ENCODE measurements around the gene FGR. TPM values are rescaled to one million over a fixed set of nuclear protein-coding genes. Genes with fewer than 3 reads are reported as not detected.

Gene FGR
- total RNA-seq, 2 experiments from 2014 or later: 0.51 to 0.56 TPM

DNA sequence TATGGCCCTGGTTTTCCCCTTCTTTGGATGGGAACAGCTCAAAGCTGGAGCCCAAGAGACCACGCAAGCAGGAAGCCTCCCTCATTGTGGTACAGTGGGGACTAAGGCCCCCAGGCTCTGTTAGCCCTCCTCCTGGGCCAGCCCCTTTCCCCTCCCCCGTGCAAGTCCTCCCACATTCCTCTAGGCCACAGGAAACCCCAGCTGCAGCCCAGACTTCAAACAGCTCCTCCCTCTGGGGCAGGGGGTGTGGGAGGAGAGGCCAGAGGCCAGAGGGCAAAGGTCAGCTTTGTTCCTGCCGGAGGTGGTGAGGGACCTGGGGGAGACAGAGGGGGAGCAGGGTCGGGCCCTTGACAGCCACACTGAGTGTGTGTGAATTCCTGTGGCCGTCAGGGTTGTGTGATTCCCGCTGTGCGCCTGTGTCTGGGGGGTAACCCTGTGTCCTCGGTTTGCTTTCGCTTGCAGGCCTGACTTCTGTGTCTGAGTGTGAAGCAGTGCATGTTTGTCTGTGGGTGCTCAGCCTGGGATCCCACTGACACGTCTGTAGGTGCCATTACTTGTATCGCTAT lies 27.7 kb downstream of the FGR start:
- Mint-ChIP-seq H3K27me3 (no peaks in the 10 kb centered on the region), H3K9me3 (no peaks in the 10 kb centered on the region), H3K4me1 (ENCODE audit: low read depth) (peaks cover 18% of the 10 kb centered on the region), H3K4me3 (no peak overlapping the region), H3K36me3 (ENCODE audit: low read depth) (no peaks in the 10 kb centered on the region), H3K27ac (no peak overlapping the region)
- ATAC-seq (no peak), DNase-seq (no peak)
- POLR2A ChIA-PET: interaction anchor here (1.0 to 13.7 kb wide), 4 partner anchors 10 to 62 kb away, joined by 3 to 98 read pairs (median 6); no protein-coding TSS in a partner anchor
- TF ChIP-seq, protein P1, sequence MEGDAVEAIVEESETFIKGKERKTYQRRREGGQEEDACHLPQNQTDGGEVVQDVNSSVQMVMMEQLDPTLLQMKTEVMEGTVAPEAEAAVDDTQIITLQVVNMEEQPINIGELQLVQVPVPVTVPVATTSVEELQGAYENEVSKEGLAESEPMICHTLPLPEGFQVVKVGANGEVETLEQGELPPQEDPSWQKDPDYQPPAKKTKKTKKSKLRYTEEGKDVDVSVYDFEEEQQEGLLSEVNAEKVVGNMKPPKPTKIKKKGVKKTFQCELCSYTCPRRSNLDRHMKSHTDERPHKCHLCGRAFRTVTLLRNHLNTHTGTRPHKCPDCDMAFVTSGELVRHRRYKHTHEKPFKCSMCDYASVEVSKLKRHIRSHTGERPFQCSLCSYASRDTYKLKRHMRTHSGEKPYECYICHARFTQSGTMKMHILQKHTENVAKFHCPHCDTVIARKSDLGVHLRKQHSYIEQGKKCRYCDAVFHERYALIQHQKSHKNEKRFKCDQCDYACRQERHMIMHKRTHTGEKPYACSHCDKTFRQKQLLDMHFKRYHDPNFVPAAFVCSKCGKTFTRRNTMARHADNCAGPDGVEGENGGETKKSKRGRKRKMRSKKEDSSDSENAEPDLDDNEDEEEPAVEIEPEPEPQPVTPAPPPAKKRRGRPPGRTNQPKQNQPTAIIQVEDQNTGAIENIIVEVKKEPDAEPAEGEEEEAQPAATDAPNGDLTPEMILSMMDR (IDR thresholded peaks at IDR 0.05): no peak
- CTCF ChIA-PET: interaction anchor here (0.6 to 25.3 kb wide), 45 partner anchors 11 to 313 kb away, joined by 3 to 533 read pairs (median 4); partner anchors contain the start of genes GPR3, IFI6, STX12 and SYTL1
- intact Hi-C loops (cut with micrococcal nuclease): loop anchor here (5.0 to 10.0 kb wide), 3 partner anchors 50 to 215 kb away; partner anchors contain the start of genes FAM76A and GPR3

DNA sequence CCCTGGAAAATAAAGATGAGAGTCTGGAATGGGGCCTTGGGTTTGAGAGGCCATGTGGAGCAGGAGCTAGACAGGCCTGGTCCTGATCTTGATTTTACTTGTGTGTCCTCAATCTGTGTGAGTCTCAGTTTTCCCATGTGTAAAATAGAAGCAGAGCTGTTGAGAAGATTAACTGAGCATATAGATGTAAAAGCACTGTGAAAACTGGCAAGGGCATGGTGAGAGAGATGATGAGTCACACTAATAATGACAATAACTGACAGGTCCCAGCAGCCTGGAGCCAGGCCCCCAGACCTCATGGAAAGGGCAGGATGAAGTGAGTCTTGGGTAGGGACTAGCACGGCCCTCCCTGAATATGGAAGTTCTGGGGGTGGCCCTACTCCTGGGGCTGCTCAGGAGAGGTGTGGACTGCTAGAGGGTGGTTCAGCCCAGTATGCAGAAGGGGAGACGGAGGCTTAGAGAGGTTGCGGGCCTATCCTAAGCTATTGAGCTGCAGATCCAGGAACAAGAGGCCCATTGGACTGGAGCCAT lies 28.2 kb downstream of the FGR start:
- no peaks in the 10 kb centered on the region for H3K27me3 Mint-ChIP-seq
- no peak for DNase-seq
- CTCF ChIA-PET: interaction anchor here (0.6 to 25.3 kb wide), 49 partner anchors 10 to 312 kb away, joined by 3 to 533 read pairs (median 4); partner anchors contain the start of genes CD164L2, GPR3, IFI6 and STX12

GRCh38 chr1:27605796-27606707 lies 28.9 kb downstream of the FGR start:
- H3K4me3 Mint-ChIP-seq: no peak overlapping the region
- ChIA-PET POLR2A (interaction anchor here (0.8 to 13.7 kb wide), 9 partner anchors 12 to 211 kb away, joined by 3 to 98 read pairs (median 3); no protein-coding TSS in a partner anchor), CTCF (interaction anchor here (0.6 to 25.3 kb wide), 53 partner anchors 10 to 312 kb away, joined by 3 to 533 read pairs (median 4); partner anchors contain the start of genes CD164L2, IFI6, STX12 and SYTL1)

More for the DNA sequence above, 28.2 kb downstream of the FGR start:
- H3K9me3 Mint-ChIP-seq: no peaks in the 10 kb centered on the region
- no peaks in the 10 kb centered on the region for H3K36me3 Mint-ChIP-seq (ENCODE audit: low read depth)
- TF ChIP-seq, protein P1 (IDR thresholded peaks at IDR 0.05): peak; percentile 15
- intact Hi-C loops (cut with micrococcal nuclease): loop anchor here (5.0 to 10.0 kb wide), 3 partner anchors 49 to 214 kb away; partner anchors contain the start of genes FAM76A and GPR3
- POLR2A ChIA-PET: interaction anchor here (1.0 to 13.7 kb wide), 4 partner anchors 11 to 81 kb away, joined by 3 to 98 read pairs (median 4); no protein-coding TSS in a partner anchor
- H3K4me1 Mint-ChIP-seq (ENCODE audit: low read depth): peaks cover 20% of the 10 kb centered on the region
- no peak overlapping the region for H3K4me3 Mint-ChIP-seq
- peak overlapping the region; percentile 56 for H3K27ac Mint-ChIP-seq
- ATAC-seq: no peak

DNA sequence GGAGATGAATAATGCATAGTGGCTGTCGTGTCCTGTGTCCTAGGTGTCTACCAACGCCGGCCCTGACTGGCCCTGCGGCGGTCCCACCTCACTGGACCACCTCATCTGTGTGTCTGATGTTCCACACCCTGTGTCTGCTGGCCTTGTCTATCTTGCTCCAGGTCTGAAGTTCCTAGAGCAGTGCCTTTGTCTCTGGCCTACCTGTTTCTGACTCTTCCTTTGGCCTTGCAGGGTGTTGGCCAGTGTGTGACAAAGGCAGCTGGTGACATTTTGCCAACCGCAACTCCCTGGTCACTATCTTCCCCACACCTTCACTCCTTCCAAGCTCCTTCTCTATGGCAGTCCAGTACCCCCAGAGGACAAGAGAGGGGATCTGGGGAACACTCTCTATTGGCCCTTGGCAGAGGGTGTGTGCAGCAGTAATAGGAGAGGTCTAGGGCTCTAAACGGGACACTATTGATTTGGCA lies 29.7 kb downstream of the FGR start:
- Mint-ChIP-seq H3K27me3 (no peaks in the 10 kb centered on the region), H3K4me3 (peak overlapping the region; percentile 93), H3K4me1 (ENCODE audit: low read depth) (peaks cover 28% of the 10 kb centered on the region), H3K36me3 (ENCODE audit: low read depth) (no peaks in the 10 kb centered on the region), H3K27ac (no peak overlapping the region), H3K9me3 (no peaks in the 10 kb centered on the region)
- DNase-seq (no peak), ATAC-seq (no peak)
- ChIA-PET CTCF (interaction anchor here (0.6 to 25.3 kb wide), 20 partner anchors 9 to 308 kb away, joined by 3 to 533 read pairs (median 13); partner anchors contain the start of gene IFI6), POLR2A (interaction anchor here (0.8 to 1.3 kb wide), 6 partner anchors 34 to 210 kb away, joined by 3 to 4 read pairs (median 3); no protein-coding TSS in a partner anchor)
- intact Hi-C loops (cut with micrococcal nuclease): loop anchor here (5.0 to 10.0 kb wide), 3 partner anchors 48 to 213 kb away; partner anchors contain the start of genes FAM76A and GPR3
- TF ChIP-seq, protein P1 (IDR thresholded peaks at IDR 0.05): no peak

More at GRCh38 chr1:27605796-27606707, 28.9 kb downstream of the FGR start:
- ATAC-seq (no peak), DNase-seq (peak; percentile 66)
- intact Hi-C loops (cut with micrococcal nuclease): loop anchor here (5.0 to 10.0 kb wide), 3 partner anchors 49 to 214 kb away; partner anchors contain the start of genes FAM76A and GPR3
- Mint-ChIP-seq H3K36me3 (ENCODE audit: low read depth) (no peaks in the 10 kb centered on the region), H3K9me3 (no peaks in the 10 kb centered on the region), H3K27me3 (no peaks in the 10 kb centered on the region), H3K4me1 (ENCODE audit: low read depth) (peaks cover 25% of the 10 kb centered on the region), H3K27ac (peak overlapping the region; percentile 56)
- TF ChIP-seq, protein P1 (IDR thresholded peaks at IDR 0.05): peak; percentile 95
